ENCODE results near the gene FAM216A. TPM values are rescaled to one million over a fixed set of nuclear protein-coding genes. Genes with fewer than 3 reads are reported as not detected.

FAM216A gene
- total RNA-seq, 1 donor from 2014 or later = 6.6 TPM

- DNase-seq (ENCODE audit: low spot score) = no peak
These were observed 69.2 kb downstream of the FAM216A start for GRCh38 chr12:110537605-110538409.

DNA sequence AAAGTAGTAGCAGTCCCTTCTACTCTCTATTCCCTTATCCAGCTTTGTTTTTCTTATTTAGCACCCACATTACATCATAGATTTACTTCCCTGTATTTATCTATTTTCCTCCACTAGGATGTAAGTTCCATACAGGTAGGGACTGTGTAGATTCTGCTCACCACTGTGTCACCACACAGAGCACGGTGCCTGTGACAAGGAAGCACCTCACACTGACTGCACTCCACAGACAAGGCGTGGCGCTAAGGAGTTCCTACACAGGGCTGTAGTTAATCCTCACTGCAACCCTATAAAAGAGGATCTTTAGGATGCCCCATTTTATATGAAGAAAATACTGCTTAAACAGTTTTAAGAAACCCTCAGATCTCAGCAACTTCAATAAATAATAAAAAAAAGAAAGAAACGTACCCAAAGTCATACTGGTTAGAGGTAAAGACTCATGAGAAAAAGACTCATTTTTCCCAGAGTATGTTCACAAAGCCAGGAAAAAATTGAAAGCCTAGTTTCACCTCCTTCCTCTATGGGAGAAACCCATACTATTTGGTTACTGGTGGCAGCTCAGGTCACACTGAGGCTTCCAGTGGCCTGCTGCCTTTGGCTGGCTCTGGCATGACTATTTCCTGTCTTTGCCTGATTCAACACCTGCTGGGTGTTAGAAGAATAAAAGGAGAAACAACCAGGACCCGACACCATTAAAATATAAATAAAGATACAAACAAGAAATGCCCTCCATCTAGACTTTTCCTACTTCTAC, 70.4 kb downstream of the FAM216A start:
- DNase-seq (ENCODE audit: low spot score) = no peak

Other genes starting within 250 kb of the FAM216A start
- gene ATP2A2, start 187.6 kb upstream of the FAM216A start, total RNA-seq = 232 TPM
- 47.1 TPM for gene ANAPC7, start 65.1 kb upstream of the FAM216A start, total RNA-seq
- 187 TPM for gene ARPC3, start 18.5 kb upstream of the FAM216A start, total RNA-seq
- gene GPN3, start 588 bp upstream of the FAM216A start, total RNA-seq = 24.1 TPM
- 110 TPM for gene VPS29, start 33.3 kb downstream of the FAM216A start, total RNA-seq
- gene RAD9B, start 33.5 kb downstream of the FAM216A start, total RNA-seq = 0.90 TPM
- gene PPTC7, start 114.5 kb downstream of the FAM216A start, total RNA-seq = 29.9 TPM
- gene TCTN1, start 145.3 kb downstream of the FAM216A start, total RNA-seq = 22.7 TPM
- 4.2 TPM for gene HVCN1, start 220.3 kb downstream of the FAM216A start, total RNA-seq